ENCODE measurements around the gene HOXA9.

The HOXA9 gene

DNA sequence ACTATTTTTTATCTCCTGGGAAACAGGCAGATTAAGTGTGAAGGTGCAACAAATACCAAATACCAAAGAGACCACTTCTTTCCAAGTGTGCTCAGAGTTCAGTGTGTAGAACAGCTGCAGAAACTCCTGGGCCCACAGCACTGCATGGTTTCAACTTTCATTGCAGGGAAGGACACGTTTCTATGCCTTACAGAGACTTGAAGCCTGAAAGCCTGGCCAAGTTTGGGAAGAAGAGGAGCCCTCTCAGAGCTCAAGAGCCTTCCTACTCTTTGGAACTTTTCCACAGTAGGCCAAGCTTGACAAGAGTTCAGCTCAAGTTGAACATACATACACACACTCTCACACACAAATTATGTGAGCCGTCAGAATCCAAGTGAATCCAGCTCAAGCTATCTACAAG is 37.3 kb downstream of the HOXA9 start:
- H3K27me3 Mint-ChIP-seq: peaks cover 15% of the 10 kb centered on the region

DNA sequence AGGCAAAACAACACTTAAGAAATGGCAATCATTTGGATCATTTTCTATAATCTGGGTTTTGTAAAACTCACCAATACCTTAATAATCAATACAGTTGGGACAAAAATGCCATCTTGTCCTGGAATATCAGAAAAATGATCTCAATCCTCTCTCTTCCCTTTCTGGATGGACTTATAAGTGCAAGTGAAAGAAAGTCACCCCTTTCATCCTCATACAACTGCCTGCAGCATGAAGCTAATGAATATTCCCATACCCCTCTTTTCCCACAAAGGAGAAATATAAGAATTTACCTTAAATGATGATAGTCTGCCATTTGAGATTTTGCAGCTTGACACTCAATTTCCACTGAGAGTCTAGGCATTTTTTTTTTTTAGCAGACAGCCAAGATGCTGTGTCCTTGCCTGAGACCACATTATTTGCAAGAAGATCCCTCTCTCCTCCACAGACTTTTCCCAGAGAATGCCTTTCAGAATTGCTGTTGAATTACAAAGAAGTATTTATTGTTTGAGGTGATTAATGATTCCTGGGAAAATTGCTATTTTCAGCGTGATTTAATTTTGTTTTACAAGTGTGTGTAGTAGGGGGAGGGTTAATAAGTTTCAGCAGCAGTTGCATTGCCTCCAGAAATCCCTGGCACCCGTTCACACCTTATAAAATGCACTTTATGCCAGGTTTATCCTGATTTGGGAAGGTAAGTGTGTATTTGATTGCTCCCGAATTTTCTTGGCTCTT is 38.6 kb downstream of the HOXA9 start:
- H3K36me3 Mint-ChIP-seq: peaks cover 2% of the 10 kb centered on the region
- no peak overlapping the region for H3K27ac Mint-ChIP-seq
- no peaks in the 10 kb centered on the region for H3K4me1 Mint-ChIP-seq
- DNase-seq (ENCODE audit: low spot score in 2 of 2) (no peak), ATAC-seq (ENCODE audit: low read depth) (no peak)
- H3K27me3 Mint-ChIP-seq: peaks cover 15% of the 10 kb centered on the region
- H3K9me3 Mint-ChIP-seq: peaks cover 2% of the 10 kb centered on the region
- H3K4me3 Mint-ChIP-seq: no peak overlapping the region

More for the DNA sequence above, 37.3 kb downstream of the HOXA9 start:
- no peaks in the 10 kb centered on the region for H3K4me1 Mint-ChIP-seq
- H3K27ac Mint-ChIP-seq: no peak overlapping the region
- peaks cover 2% of the 10 kb centered on the region for H3K36me3 Mint-ChIP-seq
- no peak for DNase-seq (ENCODE audit: low spot score in 2 of 2)
- no peak overlapping the region for H3K4me3 Mint-ChIP-seq
- H3K9me3 Mint-ChIP-seq: peaks cover 2% of the 10 kb centered on the region
- ATAC-seq (ENCODE audit: low read depth): no peak

DNA sequence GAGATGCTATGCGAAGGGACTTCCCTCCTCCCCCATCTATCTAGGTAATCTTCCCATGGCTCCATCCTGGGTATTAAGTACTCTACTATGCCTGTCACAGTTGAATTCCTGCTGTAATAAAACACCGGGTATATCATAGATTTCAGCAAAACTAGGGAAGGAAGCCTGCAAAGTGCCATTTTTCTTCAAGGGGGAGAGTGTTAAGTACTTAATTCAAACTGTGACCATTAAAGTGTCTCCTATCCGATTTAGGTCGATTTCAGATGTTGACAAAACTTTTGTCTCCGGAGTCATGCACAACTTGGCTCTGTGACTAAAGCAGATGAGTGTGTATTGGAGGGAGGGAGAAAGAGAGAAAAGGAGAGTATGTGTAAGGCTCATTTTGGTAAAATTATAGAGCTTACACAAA is 39.3 kb downstream of the HOXA9 start:
- DNase-seq (ENCODE audit: low spot score in 2 of 2): no peak
- Mint-ChIP-seq H3K4me3 (no peak overlapping the region), H3K27me3 (peaks cover 15% of the 10 kb centered on the region), H3K4me1 (no peaks in the 10 kb centered on the region), H3K27ac (no peak overlapping the region), H3K9me3 (peaks cover 2% of the 10 kb centered on the region), H3K36me3 (peaks cover 2% of the 10 kb centered on the region)
- ATAC-seq (ENCODE audit: low read depth): no peak

DNA sequence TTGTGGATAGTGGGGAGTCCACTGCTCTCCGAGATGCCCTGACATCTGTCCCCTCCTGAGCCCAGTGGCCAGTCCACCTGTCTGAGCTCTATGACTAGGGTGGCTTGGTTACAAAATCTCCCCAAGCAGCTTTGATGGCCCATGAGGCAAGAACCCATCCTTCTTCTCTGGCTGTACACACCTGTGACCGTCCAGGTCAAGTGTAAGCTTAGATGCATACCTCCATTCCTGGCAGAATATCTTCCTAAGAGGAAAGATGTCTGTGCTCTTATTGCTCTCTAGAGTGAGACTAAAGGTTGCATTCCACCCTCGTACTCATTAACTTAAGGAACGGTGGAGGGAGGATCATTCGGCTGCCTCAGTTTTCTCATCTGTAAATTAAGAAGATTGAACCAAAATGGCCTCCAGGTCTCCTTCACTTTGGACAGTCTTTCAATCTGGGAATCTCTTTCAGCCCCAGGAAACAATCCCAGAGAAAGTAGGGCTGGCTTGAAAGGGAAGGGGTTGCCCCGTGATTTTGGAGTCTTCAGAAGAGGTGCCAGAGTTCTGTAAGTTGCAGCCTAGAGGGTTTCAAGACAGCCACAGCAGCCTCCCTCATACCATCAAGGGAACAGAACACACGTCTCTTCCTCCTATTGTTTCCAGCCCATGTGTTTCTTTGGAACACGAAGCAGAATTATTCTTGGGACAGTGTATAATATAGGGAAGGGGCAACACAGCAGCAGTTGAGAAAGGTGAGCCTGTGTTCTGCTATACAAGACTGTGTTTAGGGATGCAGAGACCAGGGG is 40.2 kb downstream of the HOXA9 start:
- ATAC-seq (ENCODE audit: low read depth) (no peak), DNase-seq (ENCODE audit: low spot score in 2 of 2) (no peak)
- peaks cover 15% of the 10 kb centered on the region for H3K27me3 Mint-ChIP-seq
- H3K4me3 Mint-ChIP-seq: no peak overlapping the region
- H3K27ac Mint-ChIP-seq: no peak overlapping the region
- H3K36me3 Mint-ChIP-seq: peaks cover 2% of the 10 kb centered on the region
- H3K4me1 Mint-ChIP-seq: no peaks in the 10 kb centered on the region
- H3K9me3 Mint-ChIP-seq: peaks cover 2% of the 10 kb centered on the region

DNA sequence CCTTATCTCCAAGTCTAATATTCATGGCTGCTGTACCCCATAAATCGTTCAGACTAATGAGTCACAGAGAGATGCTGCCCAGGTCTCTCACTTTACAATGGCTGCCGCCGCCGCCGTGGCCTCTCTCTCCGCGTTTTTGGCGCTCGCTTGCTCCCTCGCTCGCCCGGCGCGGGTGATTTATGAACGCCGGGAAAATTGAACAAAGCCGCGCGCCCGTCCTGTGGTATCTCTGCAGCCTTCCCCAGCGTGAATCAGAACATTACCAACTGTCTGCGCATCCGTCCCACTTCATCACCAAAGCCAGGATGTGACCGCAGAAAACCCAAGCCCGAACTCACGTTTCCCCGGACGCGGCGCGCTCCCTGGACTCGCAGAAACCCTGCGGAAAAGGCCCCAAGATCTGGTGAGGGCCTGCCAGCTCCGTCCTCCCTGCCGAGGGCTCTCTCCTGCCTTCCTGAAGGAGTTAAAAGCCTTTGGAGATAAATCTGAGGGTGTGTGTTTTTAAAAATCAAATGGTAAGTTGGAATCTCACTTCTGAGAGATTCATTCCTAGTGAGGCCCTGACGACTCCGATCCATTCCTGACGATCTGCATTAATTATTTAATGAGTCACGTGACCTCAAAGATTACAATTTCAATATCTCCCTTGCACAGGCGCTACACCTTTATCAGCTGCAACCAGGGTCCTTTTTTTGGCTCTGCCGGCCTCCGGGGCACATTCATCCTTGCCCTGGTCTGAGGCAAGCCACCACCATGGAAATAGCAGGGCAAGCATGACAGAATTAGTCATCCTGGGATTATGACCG is 41.0 kb downstream of the HOXA9 start:
- Mint-ChIP-seq H3K36me3 (peaks cover 2% of the 10 kb centered on the region), H3K27me3 (peaks cover 13% of the 10 kb centered on the region), H3K27ac (no peak overlapping the region), H3K4me1 (no peaks in the 10 kb centered on the region), H3K4me3 (no peak overlapping the region), H3K9me3 (peaks cover 2% of the 10 kb centered on the region)
- ATAC-seq (ENCODE audit: low read depth) (no peak), DNase-seq (ENCODE audit: low spot score in 2 of 2) (no peak)

DNA sequence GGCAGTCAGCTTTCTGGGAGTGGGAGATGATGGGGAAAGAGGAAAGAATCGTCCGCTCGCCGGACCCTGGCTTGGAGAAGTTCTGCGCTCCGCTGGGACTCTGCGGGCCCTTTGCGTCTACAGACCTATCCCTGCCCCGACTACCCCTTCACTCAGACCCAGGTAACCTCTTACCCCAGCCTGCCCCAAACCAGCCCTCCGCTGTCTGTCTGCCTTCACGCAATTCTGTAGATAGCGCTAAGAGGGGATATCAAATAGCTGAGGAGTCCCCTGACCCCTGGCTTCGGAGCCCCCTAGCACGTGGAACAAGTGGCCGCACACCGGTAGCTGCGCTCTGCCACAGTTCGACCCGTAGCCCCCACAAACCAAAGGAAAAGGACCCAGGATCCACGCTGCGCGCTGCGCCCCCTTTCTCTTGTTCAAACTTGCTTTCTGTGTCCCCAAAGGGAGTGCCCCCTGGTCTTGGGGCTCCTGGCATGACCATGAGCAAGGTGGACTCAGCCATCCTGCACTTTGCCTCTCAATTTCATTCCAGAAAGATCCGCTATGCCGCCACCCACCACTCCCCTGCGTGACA is 41.8 kb downstream of the HOXA9 start:
- DNase-seq (ENCODE audit: low spot score in 2 of 2) (no peak), ATAC-seq (ENCODE audit: low read depth) (no peak)
- Mint-ChIP-seq H3K4me1 (no peaks in the 10 kb centered on the region), H3K9me3 (no peaks in the 10 kb centered on the region), H3K36me3 (no peaks in the 10 kb centered on the region), H3K27me3 (peaks cover 10% of the 10 kb centered on the region), H3K27ac (no peak overlapping the region), H3K4me3 (no peak overlapping the region)

DNA sequence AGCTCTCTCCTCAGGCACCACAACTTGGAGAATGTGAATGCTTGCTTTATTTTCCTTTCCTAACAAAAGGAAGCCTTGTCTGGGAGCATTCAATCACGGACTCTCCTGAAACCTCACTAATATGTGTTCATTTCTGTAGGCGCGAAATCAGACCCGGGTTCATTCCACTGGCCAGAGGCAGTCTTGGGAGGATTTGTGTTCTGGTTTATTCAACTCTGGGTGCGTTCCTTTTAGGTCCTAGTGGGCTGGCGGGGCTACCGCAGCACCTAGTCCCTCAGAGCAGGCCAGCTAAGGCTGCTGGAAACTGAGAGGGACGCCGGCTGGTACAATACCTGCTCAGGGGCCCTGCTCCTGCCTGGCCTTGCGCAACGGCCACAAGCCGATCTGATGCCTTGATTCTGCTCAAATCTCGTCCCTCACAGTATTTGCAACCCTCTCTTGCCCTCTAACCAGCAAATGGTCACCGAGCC is 42.3 kb downstream of the HOXA9 start:
- Mint-ChIP-seq H3K36me3 (no peaks in the 10 kb centered on the region), H3K27ac (no peak overlapping the region), H3K27me3 (peaks cover 8% of the 10 kb centered on the region), H3K4me1 (no peaks in the 10 kb centered on the region), H3K4me3 (no peak overlapping the region), H3K9me3 (no peaks in the 10 kb centered on the region)
- ATAC-seq (ENCODE audit: low read depth): no peak
- DNase-seq (ENCODE audit: low spot score in 2 of 2): no peak

DNA sequence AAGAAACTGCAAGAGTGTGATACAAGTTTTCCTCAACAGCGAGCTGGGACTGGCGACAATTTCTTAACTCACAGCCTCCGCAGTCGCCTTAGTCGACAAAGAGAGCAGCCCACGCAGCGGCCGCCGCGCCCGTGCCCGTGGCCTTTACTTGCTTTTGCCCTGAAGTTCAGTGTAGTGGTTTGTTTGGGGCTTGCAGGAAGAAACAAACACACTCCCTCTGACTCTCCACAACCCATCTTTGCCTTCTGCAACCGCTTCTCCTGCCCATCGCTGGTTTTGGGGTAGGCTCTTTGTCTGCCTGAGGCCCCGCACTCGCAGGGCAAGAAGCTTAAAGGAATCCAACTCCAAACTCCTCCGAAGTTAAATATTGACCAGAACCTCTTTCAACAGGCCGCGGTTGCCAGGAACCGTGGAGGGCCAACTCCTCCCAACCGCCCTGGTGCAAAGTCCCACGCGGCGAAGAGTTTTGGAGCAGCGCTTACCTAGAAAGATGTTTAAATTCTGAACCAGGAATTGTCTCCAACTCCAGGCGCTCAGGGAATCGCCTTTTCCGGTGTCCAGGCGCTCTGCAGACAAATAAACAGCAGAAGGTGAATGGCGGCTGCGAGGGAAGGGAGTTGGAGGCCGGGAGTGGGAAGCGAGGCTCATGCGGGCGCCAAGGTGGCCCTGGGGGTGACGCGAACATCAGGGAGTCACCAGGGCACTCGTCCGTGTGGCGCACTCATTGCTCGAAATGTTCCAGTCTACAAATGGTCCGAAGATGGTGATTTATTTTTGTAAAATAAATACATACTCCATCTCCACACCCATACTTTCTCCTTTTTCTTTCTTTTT is 43.0 kb downstream of the HOXA9 start:
- H3K27me3 Mint-ChIP-seq: peaks cover 8% of the 10 kb centered on the region
- H3K9me3 Mint-ChIP-seq: no peaks in the 10 kb centered on the region

DNA sequence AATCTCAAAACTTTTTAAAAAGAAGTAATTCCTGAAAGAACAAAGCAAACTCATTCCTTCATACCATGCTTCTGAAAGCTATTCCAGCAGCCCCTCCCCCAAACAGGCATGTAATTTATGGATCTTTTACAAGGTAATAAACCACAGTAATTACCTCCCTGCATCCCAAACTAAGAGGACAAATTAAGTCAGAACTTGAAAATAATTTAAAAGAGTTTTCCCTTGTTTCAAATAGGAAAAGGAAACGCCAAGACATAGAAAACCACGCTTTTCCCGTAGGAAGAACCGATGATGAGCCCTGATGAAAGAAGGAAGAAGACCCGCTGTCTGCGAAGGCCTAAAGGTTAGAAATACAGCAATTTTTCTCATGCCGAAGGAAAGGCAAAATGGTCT is 43.7 kb downstream of the HOXA9 start:
- no peaks in the 10 kb centered on the region for H3K9me3 Mint-ChIP-seq
- no peak for ATAC-seq (ENCODE audit: low read depth)
- H3K27ac Mint-ChIP-seq: no peak overlapping the region
- peaks cover 8% of the 10 kb centered on the region for H3K27me3 Mint-ChIP-seq
- DNase-seq (ENCODE audit: low spot score in 2 of 2): no peak
- H3K4me1 Mint-ChIP-seq: no peaks in the 10 kb centered on the region
- no peaks in the 10 kb centered on the region for H3K36me3 Mint-ChIP-seq
- no peak overlapping the region for H3K4me3 Mint-ChIP-seq

More for the DNA sequence above, 43.0 kb downstream of the HOXA9 start:
- Mint-ChIP-seq H3K36me3 (no peaks in the 10 kb centered on the region), H3K4me1 (no peaks in the 10 kb centered on the region), H3K27ac (no peak overlapping the region), H3K4me3 (no peak overlapping the region)
- ATAC-seq (ENCODE audit: low read depth): no peak
- no peak for DNase-seq (ENCODE audit: low spot score in 2 of 2)

DNA sequence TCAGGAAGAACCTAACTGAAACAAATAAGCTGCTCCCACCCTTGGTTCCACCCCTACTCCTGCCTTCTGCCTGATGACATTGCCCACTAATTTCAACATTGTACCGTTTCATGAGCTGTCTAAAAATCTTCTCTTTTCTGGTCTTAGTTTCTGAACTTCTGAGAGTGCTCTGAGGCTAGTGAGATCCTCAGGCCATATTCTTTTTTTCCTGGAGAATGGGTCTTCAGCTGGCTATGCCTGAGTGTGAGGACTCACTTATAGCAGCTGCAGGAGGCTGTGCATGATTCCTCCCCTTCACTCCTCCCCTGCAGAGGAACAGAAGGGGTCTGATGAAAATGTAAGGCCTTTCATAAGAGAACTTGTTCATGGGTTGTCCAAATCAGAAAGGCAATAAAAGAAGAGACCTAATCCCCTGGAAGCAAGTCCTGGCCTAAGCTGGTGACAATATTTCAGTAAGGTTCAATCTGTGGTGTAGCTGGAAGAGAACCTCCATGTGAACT is 45.9 kb downstream of the HOXA9 start:
- Mint-ChIP-seq H3K4me1 (no peaks in the 10 kb centered on the region), H3K4me3 (no peak overlapping the region), H3K27ac (no peak overlapping the region), H3K36me3 (no peaks in the 10 kb centered on the region), H3K27me3 (peaks cover 4% of the 10 kb centered on the region), H3K9me3 (no peaks in the 10 kb centered on the region)
- DNase-seq (ENCODE audit: low spot score in 2 of 2): no peak
- no peak for ATAC-seq (ENCODE audit: low read depth)

DNA sequence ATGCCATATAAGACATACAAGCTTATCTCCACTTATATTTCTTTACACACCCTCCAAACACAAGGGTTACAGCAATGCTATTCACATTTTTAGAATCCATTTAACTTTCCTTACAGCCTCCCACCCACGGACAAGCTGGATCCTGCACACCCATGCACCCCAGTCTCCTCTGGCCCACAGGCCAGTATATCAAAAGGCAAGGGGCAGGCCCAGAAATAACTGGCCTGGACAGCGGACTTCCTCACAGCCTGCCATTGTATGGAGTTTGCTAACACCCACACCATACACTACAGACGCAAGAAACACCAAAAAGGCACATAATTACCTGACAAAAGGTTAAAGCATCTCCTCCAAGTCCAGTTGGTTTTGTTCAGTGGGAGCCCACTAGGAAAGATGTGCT is 46.8 kb downstream of the HOXA9 start:
- H3K4me3 Mint-ChIP-seq: no peak overlapping the region
- no peak for DNase-seq (ENCODE audit: low spot score in 2 of 2)
- no peaks in the 10 kb centered on the region for H3K4me1 Mint-ChIP-seq
- no peak for ATAC-seq (ENCODE audit: low read depth)
- H3K27ac Mint-ChIP-seq: no peak overlapping the region
- no peaks in the 10 kb centered on the region for H3K36me3 Mint-ChIP-seq
- H3K27me3 Mint-ChIP-seq: no peaks in the 10 kb centered on the region
- H3K9me3 Mint-ChIP-seq: no peaks in the 10 kb centered on the region

DNA sequence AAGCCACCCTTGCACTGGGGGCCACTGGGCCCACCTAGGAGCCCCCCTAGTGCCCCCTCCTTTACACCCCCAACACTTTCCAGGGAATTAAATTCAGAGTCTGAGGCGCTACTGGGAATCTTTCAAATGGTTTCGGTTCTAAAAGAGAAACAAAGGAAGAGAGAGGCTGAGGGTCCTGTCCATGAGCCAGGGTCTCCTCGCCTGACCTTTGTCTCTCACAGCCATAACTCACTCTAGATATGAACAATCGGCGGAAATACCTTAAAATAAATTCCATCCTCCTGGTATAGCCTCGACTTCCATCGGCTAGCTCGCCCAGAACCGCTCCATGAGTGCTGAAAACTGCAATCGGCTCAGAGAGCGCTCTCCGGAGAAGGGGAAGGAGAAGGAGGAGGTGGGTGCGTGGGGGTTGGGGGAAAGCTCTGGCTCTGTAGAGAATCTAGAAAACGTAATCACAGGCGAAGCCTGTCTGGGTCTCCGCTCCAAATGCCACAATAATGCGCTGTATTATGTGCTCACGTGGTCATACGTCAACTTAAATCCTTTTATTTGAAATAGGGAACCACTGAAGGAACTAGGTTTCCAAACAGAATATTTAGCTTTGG is 47.3 kb downstream of the HOXA9 start:
- no peak overlapping the region for H3K27ac Mint-ChIP-seq
- H3K4me1 Mint-ChIP-seq: no peaks in the 10 kb centered on the region
- ATAC-seq (ENCODE audit: low read depth): no peak
- H3K4me3 Mint-ChIP-seq: no peak overlapping the region
- no peak for DNase-seq (ENCODE audit: low spot score in 2 of 2)
- no peaks in the 10 kb centered on the region for H3K36me3 Mint-ChIP-seq
- H3K9me3 Mint-ChIP-seq: no peaks in the 10 kb centered on the region
- peaks cover 2% of the 10 kb centered on the region for H3K27me3 Mint-ChIP-seq
